ENCODE data around the gene LRRIQ3.

- TF ChIP-seq POLR2AphosphoS5 (IDR thresholded peaks at IDR 0.05) (no peak), CTCF (IDR thresholded peaks at IDR 0.05) (no peak), POLR2A (IDR thresholded peaks at IDR 0.05) (no peak)
Measured at GRCh38 chr1:74011736-74012135, 186.2 kb downstream of the LRRIQ3 start.

All from stomach (tissue), 4 donors.